ENCODE data around the gene PTPRR. TPM values are rescaled to one million over a fixed set of nuclear protein-coding genes. Genes with fewer than 3 reads are reported as not detected.

The PTPRR gene
- total and polyA plus RNA-seq, 2 donors (not counting 1 experiment from before 2014, with no cell fraction given), result not detected

DNA sequence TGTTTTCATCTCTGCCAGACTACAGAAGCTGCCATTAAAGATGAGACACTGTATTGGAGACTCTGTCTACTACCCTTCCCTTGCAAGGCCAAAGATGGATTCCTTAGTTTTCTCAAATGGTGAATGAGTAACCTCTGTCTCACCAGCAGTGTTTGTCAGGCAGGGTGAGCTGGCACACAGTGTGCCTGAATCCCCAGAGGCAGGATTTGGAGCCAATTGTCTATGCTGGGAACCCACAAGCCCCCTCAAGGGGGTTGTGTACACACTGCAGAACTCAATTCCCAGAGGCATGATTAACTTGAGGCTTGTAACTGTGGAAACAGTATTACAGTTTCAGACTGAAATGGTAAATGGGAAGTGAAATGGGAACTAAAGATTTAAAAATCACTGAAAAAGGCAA, 146.5 kb downstream of the PTPRR start:
- no peaks in the 10 kb centered on the region for H3K9me3 ChIP-seq (ENCODE audit: control extremely low read depth in 1 of 3, control insufficient read depth in 2 of 3, insufficient read depth in 1 of 3, low read length in 2 of 3)
- no peaks in the 10 kb centered on the region for H3K27me3 ChIP-seq (replicated peaks in 1 of 4; ENCODE audit: control extremely low read depth in 1 of 4, control insufficient read depth in 3 of 4, insufficient read depth in 4 of 4, low read length in 3 of 4)
- H3K79me2 ChIP-seq (ENCODE audit: control insufficient read depth, insufficient read depth, low read length), result no peaks in the 10 kb centered on the region
- H3K9ac ChIP-seq (ENCODE audit: low read length), result no peak overlapping the region
- no peaks in the 10 kb centered on the region for H3K4me1 ChIP-seq (ENCODE audit: control insufficient read depth in 2 of 2, insufficient read depth in 2 of 2, low read length in 2 of 2)
- ChIA-PET CTCF (no interaction called here), POLR2A (no interaction called here)
- H3K4me3 ChIP-seq (ENCODE audit: control extremely low read depth in 1 of 5, extremely low read depth in 1 of 5, insufficient read depth in 1 of 5, low read depth in 2 of 5, low read length in 4 of 5), result no peak overlapping the region
- Mint-ChIP-seq H3K4me1 (no peaks in the 10 kb centered on the region), H3K4me3 (no peak overlapping the region), H3K27ac (no peak overlapping the region), H3K9me3 (ENCODE audit: insufficient read depth) (no peaks in the 10 kb centered on the region), H3K27me3 (no peaks in the 10 kb centered on the region)
- H3K27ac ChIP-seq (ENCODE audit: low read length in 2 of 2), result no peak overlapping the region
- no peaks in the 10 kb centered on the region for H4K20me1 ChIP-seq (ENCODE audit: control insufficient read depth, insufficient read depth, low read length, poor library complexity, severe bottlenecking)
- no peak overlapping the region for H2AFZ ChIP-seq (ENCODE audit: insufficient read depth, low read depth, low read length, poor library complexity, severe bottlenecking)
- DNase-seq (no peak), ATAC-seq (ENCODE audit: low read depth) (no peak)
- TF ChIP-seq, protein P1, sequence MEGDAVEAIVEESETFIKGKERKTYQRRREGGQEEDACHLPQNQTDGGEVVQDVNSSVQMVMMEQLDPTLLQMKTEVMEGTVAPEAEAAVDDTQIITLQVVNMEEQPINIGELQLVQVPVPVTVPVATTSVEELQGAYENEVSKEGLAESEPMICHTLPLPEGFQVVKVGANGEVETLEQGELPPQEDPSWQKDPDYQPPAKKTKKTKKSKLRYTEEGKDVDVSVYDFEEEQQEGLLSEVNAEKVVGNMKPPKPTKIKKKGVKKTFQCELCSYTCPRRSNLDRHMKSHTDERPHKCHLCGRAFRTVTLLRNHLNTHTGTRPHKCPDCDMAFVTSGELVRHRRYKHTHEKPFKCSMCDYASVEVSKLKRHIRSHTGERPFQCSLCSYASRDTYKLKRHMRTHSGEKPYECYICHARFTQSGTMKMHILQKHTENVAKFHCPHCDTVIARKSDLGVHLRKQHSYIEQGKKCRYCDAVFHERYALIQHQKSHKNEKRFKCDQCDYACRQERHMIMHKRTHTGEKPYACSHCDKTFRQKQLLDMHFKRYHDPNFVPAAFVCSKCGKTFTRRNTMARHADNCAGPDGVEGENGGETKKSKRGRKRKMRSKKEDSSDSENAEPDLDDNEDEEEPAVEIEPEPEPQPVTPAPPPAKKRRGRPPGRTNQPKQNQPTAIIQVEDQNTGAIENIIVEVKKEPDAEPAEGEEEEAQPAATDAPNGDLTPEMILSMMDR (IDR thresholded peaks at IDR 0.05), result no peak
- TF ChIP-seq EZH2 (IDR thresholded peaks at IDR 0.05; ENCODE audit: borderline replicate concordance, insufficient read depth, low read depth, low read length, poor library complexity, severe bottlenecking), result no peak
- no peak overlapping the region for H3K4me2 ChIP-seq (replicated peaks; ENCODE audit: low read depth, low read length, poor library complexity, severe bottlenecking)
- intact Hi-C loops (cut with micrococcal nuclease), result no loop called here
- H3K36me3 ChIP-seq (replicated peaks in 1 of 2; ENCODE audit: control extremely low read depth in 1 of 2, control insufficient read depth in 1 of 2, extremely low read depth in 1 of 2, insufficient read depth in 2 of 2, low read length in 1 of 2), result no peaks in the 10 kb centered on the region

DNA sequence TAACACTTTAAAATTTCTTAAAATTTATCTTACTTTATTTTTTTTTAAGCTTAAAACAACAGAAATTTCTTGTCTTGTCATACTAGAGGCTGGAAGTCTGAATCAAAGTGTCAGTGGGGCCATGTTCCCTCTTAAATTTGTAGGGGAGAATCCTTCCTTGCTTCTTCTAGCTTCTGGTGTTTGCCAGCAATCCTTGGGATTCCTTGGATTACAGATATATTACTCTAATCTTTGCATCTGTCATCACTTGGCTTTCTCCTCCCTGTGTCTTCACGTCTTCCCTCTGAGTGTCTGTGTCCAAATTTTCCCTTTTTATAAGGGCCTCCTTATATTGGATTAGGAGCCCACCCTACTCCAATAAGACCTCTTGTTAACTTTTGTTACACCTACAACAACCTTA, 147.7 kb downstream of the PTPRR start:
- H3K27ac ChIP-seq (ENCODE audit: low read length in 2 of 2), result no peak overlapping the region
- no peaks in the 10 kb centered on the region for H3K9me3 ChIP-seq (ENCODE audit: control extremely low read depth in 1 of 3, control insufficient read depth in 2 of 3, insufficient read depth in 1 of 3, low read length in 2 of 3)
- H3K4me1 ChIP-seq (ENCODE audit: control insufficient read depth in 2 of 2, insufficient read depth in 2 of 2, low read length in 2 of 2), result no peaks in the 10 kb centered on the region
- no peak overlapping the region for H3K27ac Mint-ChIP-seq
- H3K4me2 ChIP-seq (replicated peaks; ENCODE audit: low read depth, low read length, poor library complexity, severe bottlenecking), result no peak overlapping the region
- ATAC-seq (ENCODE audit: low read depth) (no peak), DNase-seq (no peak)
- H2AFZ ChIP-seq (ENCODE audit: insufficient read depth, low read depth, low read length, poor library complexity, severe bottlenecking), result no peak overlapping the region
- H3K4me3 ChIP-seq (ENCODE audit: control extremely low read depth in 1 of 5, extremely low read depth in 1 of 5, insufficient read depth in 1 of 5, low read depth in 2 of 5, low read length in 4 of 5), result no peak overlapping the region
- H4K20me1 ChIP-seq (ENCODE audit: control insufficient read depth, insufficient read depth, low read length, poor library complexity, severe bottlenecking), result no peaks in the 10 kb centered on the region
- no peaks in the 10 kb centered on the region for H3K79me2 ChIP-seq (ENCODE audit: control insufficient read depth, insufficient read depth, low read length)
- no peaks in the 10 kb centered on the region for H3K4me1 Mint-ChIP-seq
- CTCF ChIA-PET, result no interaction called here
- TF ChIP-seq EZH2 (IDR thresholded peaks at IDR 0.05; ENCODE audit: borderline replicate concordance, insufficient read depth, low read depth, low read length, poor library complexity, severe bottlenecking), result no peak
- TF ChIP-seq, protein P1 (IDR thresholded peaks at IDR 0.05), result no peak
- no peaks in the 10 kb centered on the region for H3K36me3 ChIP-seq (replicated peaks in 1 of 2; ENCODE audit: control extremely low read depth in 1 of 2, control insufficient read depth in 1 of 2, extremely low read depth in 1 of 2, insufficient read depth in 2 of 2, low read length in 1 of 2)
- no CpG with 5 or more reads among the region's 1 CpG for WGBS (ENCODE audit: insufficient coverage)
- H3K9ac ChIP-seq (ENCODE audit: low read length), result no peak overlapping the region
- H3K27me3 Mint-ChIP-seq, result no peaks in the 10 kb centered on the region
- no peaks in the 10 kb centered on the region for H3K9me3 Mint-ChIP-seq (ENCODE audit: insufficient read depth)
- H3K27me3 ChIP-seq (replicated peaks in 1 of 4; ENCODE audit: control extremely low read depth in 1 of 4, control insufficient read depth in 3 of 4, insufficient read depth in 4 of 4, low read length in 3 of 4), result no peaks in the 10 kb centered on the region
- H3K4me3 Mint-ChIP-seq, result no peak overlapping the region
- intact Hi-C loops (cut with micrococcal nuclease), result no loop called here
- POLR2A ChIA-PET, result no interaction called here

All from B cell (primary cell).